ENCODE measurements around the gene ENOX1.

The ENOX1 gene

GRCh38 chr13:43725460-43725859 lies 61.3 kb downstream of the ENOX1 start:
- Histone ChIP-seq H3K27ac (ENCODE audit: extremely low read depth, low read depth, low read length) (no peak overlapping the region), H3K4me3 (ENCODE audit: low read depth, low read length) (no peak overlapping the region), H3K4me1 (ENCODE audit: control insufficient read depth, insufficient read depth, low read length) (peaks cover 4% of the 10 kb centered on the region; the same call in 1 of the 2 replicates), H3K36me3 (ENCODE audit: control insufficient read depth in 2 of 2, insufficient read depth in 1 of 2, low read length in 2 of 2) (no peaks in the 10 kb centered on the region), H3K9me3 (ENCODE audit: control insufficient read depth, insufficient read depth, low read depth, low read length) (no peaks in the 10 kb centered on the region)
- no peak for TF ChIP-seq ZBTB21 (tag by site-specific recombination; IDR thresholded peaks at IDR 0.05)
- TF ChIP-seq ZNF174 (tag by site-specific recombination; IDR thresholded peaks at IDR 0.05): no peak
- TF ChIP-seq ZNF157 (tag by site-specific recombination; IDR thresholded peaks at IDR 0.05): no peak
- TF ChIP-seq ZNF610 (tag by site-specific recombination; IDR thresholded peaks at IDR 0.05; ENCODE audit: borderline replicate concordance): no peak
- no peak for TF ChIP-seq ZFP3 (tag by site-specific recombination; IDR thresholded peaks at IDR 0.05; ENCODE audit: low read depth)
- no peak for TF ChIP-seq ZNF274 (IDR thresholded peaks at IDR 0.05; ENCODE audit: low read length)
- no peak for TF ChIP-seq ZNF274 (tag by site-specific recombination; IDR thresholded peaks at IDR 0.05; ENCODE audit: borderline replicate concordance)
- TF ChIP-seq ZBTB48 (tag by site-specific recombination; IDR thresholded peaks at IDR 0.05): no peak
- no peak for TF ChIP-seq ZNF239 (tag by site-specific recombination; IDR thresholded peaks at IDR 0.05)
- TF ChIP-seq PRDM10 (tag by site-specific recombination; IDR thresholded peaks at IDR 0.05): no peak
- no peak for TF ChIP-seq ZNF335 (tag by site-specific recombination; conservative IDR thresholded peaks at IDR 0.05)
- TF ChIP-seq PRDM1 (tag by site-specific recombination; IDR thresholded peaks at IDR 0.05): peak; percentile 72
- no peak for TF ChIP-seq ZNF621 (tag by site-specific recombination; IDR thresholded peaks at IDR 0.05)
- TF ChIP-seq ZNF146 (tag by site-specific recombination; IDR thresholded peaks at IDR 0.05): no peak
- TF ChIP-seq ZBTB20 (tag by site-specific recombination; IDR thresholded peaks at IDR 0.05): no peak
- 0 out of 2 replicates have a peak, but pooled peaks have one; percentile 28 for TF ChIP-seq ZNF600 (tag by site-specific recombination; IDR thresholded peaks at IDR 0.05)
- no peak for TF ChIP-seq ZNF518A (tag by site-specific recombination; conservative IDR thresholded peaks at IDR 0.05; ENCODE audit: low read depth)
- no peak for TF ChIP-seq REPIN1 (tag by site-specific recombination; IDR thresholded peaks at IDR 0.05; ENCODE audit: low read depth)
- POLR2A ChIA-PET: no interaction called here
- CTCF ChIA-PET: interaction anchor here (0.6 kb wide), 1 partner anchor 1385 kb away, joined by 4 read pairs; no protein-coding TSS in a partner anchor

Measured in HEK293 (cell line).